AG09309 (cell line): ENCODE measurements around the gene NRXN3.

Experiments
- DNase-seq: peaks from one replicate; pipeline ENCODE4 v3.0.0-alpha.2; 2010; ENCODE audit warnings: low read depth
- H3K4me3 ChIP-seq: 2 replicates; pipeline ENCODE4 v1.5.1; 2011; ENCODE audit warnings: mild to moderate bottlenecking, low read depth, low read length, moderate library complexity; ENCODE audit not compliant: control insufficient read depth
- TF ChIP-seq, protein P1 (sequence below): IDR thresholded peaks from 2 replicates; pipeline ENCODE4 v1.5.1; 2011; ENCODE audit warnings: mild to moderate bottlenecking, low read depth, low read length, inconsistent platforms; ENCODE audit not compliant: insufficient read depth, control insufficient read depth; ENCODE audit errors: missing control alignments

NRXN3 gene

DNA sequence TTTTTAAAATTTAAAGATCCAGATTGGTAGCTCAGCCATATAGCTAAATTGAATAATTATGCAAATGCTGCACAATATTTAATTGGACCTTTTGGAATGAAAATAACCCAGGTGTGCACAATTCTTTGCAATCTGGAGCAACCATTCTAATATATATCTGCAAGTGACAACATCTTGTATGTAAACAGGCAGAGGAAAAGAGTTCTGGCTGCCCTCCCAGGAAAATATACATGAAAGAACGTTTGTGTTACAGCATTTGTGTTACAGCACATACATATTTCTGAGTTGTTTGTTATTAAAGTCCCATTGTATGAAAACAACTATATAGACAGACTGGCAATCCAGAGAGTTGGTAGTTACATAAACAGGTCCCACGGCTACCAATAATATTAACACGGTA is 1663.6 kb downstream of the NRXN3 start:
- H3K4me3 ChIP-seq, result no peak overlapping the region
- TF ChIP-seq, protein P1, sequence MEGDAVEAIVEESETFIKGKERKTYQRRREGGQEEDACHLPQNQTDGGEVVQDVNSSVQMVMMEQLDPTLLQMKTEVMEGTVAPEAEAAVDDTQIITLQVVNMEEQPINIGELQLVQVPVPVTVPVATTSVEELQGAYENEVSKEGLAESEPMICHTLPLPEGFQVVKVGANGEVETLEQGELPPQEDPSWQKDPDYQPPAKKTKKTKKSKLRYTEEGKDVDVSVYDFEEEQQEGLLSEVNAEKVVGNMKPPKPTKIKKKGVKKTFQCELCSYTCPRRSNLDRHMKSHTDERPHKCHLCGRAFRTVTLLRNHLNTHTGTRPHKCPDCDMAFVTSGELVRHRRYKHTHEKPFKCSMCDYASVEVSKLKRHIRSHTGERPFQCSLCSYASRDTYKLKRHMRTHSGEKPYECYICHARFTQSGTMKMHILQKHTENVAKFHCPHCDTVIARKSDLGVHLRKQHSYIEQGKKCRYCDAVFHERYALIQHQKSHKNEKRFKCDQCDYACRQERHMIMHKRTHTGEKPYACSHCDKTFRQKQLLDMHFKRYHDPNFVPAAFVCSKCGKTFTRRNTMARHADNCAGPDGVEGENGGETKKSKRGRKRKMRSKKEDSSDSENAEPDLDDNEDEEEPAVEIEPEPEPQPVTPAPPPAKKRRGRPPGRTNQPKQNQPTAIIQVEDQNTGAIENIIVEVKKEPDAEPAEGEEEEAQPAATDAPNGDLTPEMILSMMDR, result no peak
- DNase-seq, result no peak

GRCh38 chr14:79834868-79835267 is 1664.7 kb downstream of the NRXN3 start:
- TF ChIP-seq, protein P1, result no peak
- DNase-seq, result no peak
- no peak overlapping the region for H3K4me3 ChIP-seq

DNA sequence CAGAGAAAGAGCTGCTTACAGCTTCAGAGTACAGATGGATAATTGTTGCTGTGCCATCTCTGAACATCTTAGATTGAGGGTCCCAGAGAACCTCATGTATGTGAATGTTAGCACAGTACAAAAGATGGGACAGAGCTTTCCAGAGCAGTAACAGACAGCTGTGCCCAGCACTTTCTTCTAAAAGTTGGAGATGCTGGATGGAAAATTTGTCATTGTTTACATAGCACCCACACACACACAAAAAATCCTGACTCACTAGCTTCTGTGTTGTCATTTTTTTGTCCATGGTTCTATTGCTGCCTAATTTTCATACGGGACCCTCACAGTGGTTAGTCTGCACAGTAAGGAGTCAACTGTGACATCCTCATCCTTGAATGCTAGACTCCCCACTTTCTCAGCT is 1666.4 kb downstream of the NRXN3 start:
- DNase-seq, result no peak
- TF ChIP-seq, protein P1, result no peak
- H3K4me3 ChIP-seq, result no peak overlapping the region

DNA sequence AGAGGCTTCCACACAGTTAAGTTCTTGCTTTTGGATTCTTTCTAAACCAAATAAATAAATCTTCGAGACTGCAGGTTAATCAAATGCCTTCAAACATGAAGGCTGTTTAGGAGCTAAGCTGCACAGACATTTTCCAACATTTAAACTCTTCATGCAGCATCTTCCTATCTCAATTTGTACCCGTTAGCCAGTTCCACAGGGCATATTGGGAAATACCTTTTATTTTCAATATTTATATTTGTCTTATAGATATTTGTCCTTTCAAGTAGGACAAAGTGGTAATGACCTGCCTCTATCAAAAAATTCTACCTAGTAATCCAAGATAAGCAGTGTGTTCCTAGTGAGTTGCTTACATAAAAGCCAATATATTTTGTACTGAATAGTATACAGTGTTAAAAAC is 1667.5 kb downstream of the NRXN3 start:
- H3K4me3 ChIP-seq, result no peak overlapping the region
- no peak for DNase-seq
- TF ChIP-seq, protein P1, result no peak

DNA sequence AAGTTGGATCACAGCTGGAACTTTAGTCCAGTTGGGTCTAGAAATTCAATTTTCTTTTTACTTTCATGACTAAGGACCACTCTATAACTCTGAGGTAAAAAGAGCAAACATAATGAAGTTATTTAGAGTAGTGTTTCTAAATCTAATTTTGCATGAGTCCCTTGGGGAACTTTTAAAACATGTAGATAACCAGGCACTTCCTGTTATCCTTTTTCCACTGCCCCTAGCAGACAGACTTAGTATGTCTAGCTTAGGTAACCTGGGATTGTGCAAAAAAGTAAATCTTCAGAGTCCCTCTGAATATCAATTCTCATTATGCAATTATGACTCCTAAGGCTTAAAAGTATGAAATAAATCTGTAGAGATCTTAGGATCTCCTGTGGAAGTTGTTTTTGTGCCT is 1669.9 kb downstream of the NRXN3 start:
- DNase-seq, result no peak
- H3K4me3 ChIP-seq, result no peak overlapping the region
- TF ChIP-seq, protein P1, result no peak

- TF ChIP-seq, protein P1, result no peak
- no peak overlapping the region for H3K4me3 ChIP-seq
- no peak for DNase-seq
Observed at GRCh38 chr14:79840831-79841230, 1670.7 kb downstream of the NRXN3 start.

- H3K4me3 ChIP-seq, result no peak overlapping the region
- TF ChIP-seq, protein P1, result no peak
Observed at GRCh38 chr14:79841433-79841832, 1671.3 kb downstream of the NRXN3 start.

More at GRCh38 chr14:79841433-79841832, 1671.3 kb downstream of the NRXN3 start:
- no peak for DNase-seq
